ENCODE results near the gene UQCRHL.

DNA sequence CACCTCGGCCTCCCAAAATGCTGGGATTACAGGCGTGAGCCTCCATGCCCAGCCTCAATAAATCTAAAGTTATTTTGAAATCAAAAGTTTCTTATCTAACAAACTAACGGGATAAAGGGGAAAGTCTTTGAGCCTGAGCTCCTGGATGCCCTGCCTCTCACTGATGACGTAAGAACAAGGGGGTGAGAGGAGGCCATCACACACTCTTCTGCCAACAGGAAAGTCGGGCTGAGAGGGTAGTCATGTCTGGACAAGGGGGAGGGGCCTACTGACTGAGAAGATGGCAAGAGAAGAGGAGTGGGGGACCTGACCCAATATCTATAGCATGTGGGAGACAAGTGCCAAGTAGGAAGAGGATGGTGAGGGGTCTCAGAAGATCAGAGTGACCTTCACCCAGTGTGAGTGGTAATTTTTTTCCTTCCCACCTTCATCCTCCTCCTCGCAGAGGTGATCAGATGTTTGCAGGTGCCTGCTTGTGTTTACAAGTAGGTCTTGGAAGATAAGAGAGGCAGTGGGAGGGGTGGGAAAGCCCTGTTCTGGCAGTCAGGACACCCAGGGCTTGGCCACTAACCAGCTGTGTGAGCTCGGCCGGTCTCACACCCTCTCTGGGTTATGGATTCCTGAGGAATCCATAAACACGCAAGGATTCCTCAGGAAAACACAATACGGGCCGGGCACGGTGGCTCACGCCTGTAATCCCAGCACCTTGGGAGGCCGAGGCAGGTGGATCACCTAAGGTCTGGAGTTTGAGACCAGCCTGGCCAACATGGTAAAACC lies 9.6 kb downstream of the UQCRHL start:
- TF ChIP-seq POLR2AphosphoS5 (IDR thresholded peaks at IDR 0.05; ENCODE audit: low read depth, low read length) (no peak), TAF1 (IDR thresholded peaks at IDR 0.05; ENCODE audit: borderline replicate concordance, insufficient read depth, low read length) (no peak)

All from PFSK-1 (cell line).